A673 (cell line): ENCODE data around the gene DNPH1.

Experiments
- CTCF ChIP-seq: fragments of 300-800, 200-600 bp; sonication (generic); conservative IDR thresholded peaks from 2 replicates; pipeline ENCODE4 v1.5.1; 2017; ENCODE audit warnings: low read depth, mild to moderate bottlenecking, antibody characterized with exemption, low read length, moderate library complexity, mixed read lengths
- EZH2 ChIP-seq: fragments of 200-600 bp; sonication (generic); IDR thresholded peaks from 2 replicates; pipeline ENCODE4 v1.6.1; 2017; ENCODE audit warnings: borderline replicate concordance, low read depth, mild to moderate bottlenecking, mixed read lengths, antibody characterized with exemption, low read length; ENCODE audit not compliant: poor library complexity, severe bottlenecking

- no peak for TF ChIP-seq CTCF
- no peak for TF ChIP-seq EZH2
These were observed 45.8 kb upstream of the DNPH1 start for GRCh38 chr6:43274916-43275597.
